ENCODE measurements around the gene LAMA3.
A peak's percentile ranks its signal among the peaks of the same experiment; 100 is the strongest.

The LAMA3 gene

DNA sequence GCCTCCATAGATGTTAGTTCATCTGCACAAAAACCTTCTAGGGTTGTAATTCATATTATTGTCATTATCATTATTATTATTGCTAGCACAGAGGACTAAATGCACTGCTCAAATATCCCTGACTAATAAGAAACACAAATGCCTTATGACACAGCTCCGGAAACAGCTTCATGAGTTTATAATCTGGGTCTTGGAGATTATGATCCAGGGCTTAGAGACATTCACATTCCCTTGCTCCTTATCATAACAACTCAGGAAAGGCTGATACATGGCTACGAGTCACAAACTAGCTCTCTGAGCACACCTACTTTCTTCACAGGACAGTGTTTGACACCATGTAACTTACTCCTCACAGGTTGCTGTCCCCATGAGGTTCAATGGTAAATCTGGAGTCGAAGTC lies 223.1 kb downstream of the LAMA3 start:
- H2AFZ ChIP-seq (ENCODE audit: low read depth) = no peak overlapping the region
- no peaks in the 10 kb centered on the region for H3K36me3 ChIP-seq (ENCODE audit: insufficient read depth)
- H3K4me3 ChIP-seq (IDR thresholded peaks at IDR 0.05; ENCODE audit: insufficient read depth, low read depth, low read length) = no peak overlapping the region
- TF ChIP-seq, protein P1, sequence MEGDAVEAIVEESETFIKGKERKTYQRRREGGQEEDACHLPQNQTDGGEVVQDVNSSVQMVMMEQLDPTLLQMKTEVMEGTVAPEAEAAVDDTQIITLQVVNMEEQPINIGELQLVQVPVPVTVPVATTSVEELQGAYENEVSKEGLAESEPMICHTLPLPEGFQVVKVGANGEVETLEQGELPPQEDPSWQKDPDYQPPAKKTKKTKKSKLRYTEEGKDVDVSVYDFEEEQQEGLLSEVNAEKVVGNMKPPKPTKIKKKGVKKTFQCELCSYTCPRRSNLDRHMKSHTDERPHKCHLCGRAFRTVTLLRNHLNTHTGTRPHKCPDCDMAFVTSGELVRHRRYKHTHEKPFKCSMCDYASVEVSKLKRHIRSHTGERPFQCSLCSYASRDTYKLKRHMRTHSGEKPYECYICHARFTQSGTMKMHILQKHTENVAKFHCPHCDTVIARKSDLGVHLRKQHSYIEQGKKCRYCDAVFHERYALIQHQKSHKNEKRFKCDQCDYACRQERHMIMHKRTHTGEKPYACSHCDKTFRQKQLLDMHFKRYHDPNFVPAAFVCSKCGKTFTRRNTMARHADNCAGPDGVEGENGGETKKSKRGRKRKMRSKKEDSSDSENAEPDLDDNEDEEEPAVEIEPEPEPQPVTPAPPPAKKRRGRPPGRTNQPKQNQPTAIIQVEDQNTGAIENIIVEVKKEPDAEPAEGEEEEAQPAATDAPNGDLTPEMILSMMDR (conservative IDR thresholded peaks at IDR 0.05; ENCODE audit: low read depth, low read length) = no peak
- no peaks in the 10 kb centered on the region for H4K20me1 ChIP-seq (ENCODE audit: insufficient read depth)
- H3K27ac ChIP-seq = no peak overlapping the region
- H3K27me3 ChIP-seq (ENCODE audit: insufficient read depth, low read depth) = no peaks in the 10 kb centered on the region
- H3K4me2 ChIP-seq = no peak overlapping the region
- no peaks in the 10 kb centered on the region for H3K4me1 ChIP-seq (ENCODE audit: low read depth, poor library complexity, severe bottlenecking)
- no peaks in the 10 kb centered on the region for H3K79me2 ChIP-seq (ENCODE audit: insufficient read depth, low read depth)
- H3K9ac ChIP-seq = no peak overlapping the region

DNA sequence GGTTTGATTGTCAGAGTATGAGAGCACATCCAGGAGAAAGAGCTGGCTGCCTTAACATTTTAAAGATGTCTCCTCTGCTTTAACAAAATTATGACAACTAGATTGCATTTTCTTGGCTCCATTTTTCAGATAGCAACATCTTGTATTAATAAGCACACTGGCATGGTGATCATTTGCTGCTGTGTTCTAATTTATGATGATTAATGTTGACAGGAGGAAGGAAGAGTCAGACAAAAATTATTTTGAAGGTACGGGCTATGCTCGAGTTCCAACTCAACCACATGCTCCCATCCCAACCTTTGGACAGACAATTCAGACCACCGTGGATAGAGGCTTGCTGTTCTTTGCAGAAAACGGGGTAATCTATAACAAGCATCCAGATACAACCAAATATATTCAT lies 227.1 kb downstream of the LAMA3 start:
- H3K9ac ChIP-seq = no peak overlapping the region
- no peaks in the 10 kb centered on the region for H3K36me3 ChIP-seq (ENCODE audit: insufficient read depth)
- H2AFZ ChIP-seq (ENCODE audit: low read depth) = no peak overlapping the region
- no peaks in the 10 kb centered on the region for H3K4me1 ChIP-seq (ENCODE audit: low read depth, poor library complexity, severe bottlenecking)
- TF ChIP-seq, protein P1 (conservative IDR thresholded peaks at IDR 0.05; ENCODE audit: low read depth, low read length) = no peak
- H3K4me2 ChIP-seq = no peak overlapping the region
- H4K20me1 ChIP-seq (ENCODE audit: insufficient read depth) = no peaks in the 10 kb centered on the region
- H3K79me2 ChIP-seq (ENCODE audit: insufficient read depth, low read depth) = no peaks in the 10 kb centered on the region
- no peak overlapping the region for H3K27ac ChIP-seq
- no peak overlapping the region for H3K4me3 ChIP-seq (IDR thresholded peaks at IDR 0.05; ENCODE audit: insufficient read depth, low read depth, low read length)
- H3K27me3 ChIP-seq (ENCODE audit: insufficient read depth, low read depth) = no peaks in the 10 kb centered on the region

DNA sequence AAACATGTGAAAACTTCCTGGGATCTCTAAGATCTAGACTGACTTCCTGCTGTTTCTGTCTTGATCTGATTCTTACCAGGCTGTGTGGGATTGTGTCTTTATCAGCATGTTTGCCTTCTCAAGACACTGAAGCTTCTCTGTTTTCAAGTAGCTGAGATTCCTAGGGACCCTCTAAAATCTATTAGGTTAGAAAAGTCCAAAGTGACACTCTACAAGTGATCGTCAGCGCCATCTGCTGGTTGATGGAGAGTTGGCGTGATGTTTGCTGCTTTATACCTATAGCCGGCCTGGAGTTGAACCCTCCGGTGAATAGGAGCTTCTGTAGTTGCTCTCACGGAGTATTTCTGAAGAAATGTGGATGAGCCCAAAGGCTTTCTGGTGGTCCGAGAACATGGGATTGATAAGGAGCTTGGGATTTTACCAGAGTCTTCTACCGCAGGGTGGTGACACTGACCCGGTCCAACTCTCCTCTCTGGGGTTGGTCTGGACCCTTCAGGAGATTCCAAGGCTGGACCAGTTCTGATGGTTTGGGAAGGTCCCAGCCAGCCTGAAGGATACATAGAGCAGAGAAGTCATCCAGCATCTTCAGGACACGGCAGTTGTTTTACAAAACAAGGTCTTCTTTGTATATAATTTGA lies 229.3 kb downstream of the LAMA3 start:
- Histone ChIP-seq H2AFZ (ENCODE audit: low read depth) (no peak overlapping the region), H3K4me1 (ENCODE audit: low read depth, poor library complexity, severe bottlenecking) (no peaks in the 10 kb centered on the region), H3K27ac (no peak overlapping the region), H3K79me2 (ENCODE audit: insufficient read depth, low read depth) (no peaks in the 10 kb centered on the region), H4K20me1 (ENCODE audit: insufficient read depth) (no peaks in the 10 kb centered on the region), H3K36me3 (ENCODE audit: insufficient read depth) (no peaks in the 10 kb centered on the region), H3K27me3 (ENCODE audit: insufficient read depth, low read depth) (no peaks in the 10 kb centered on the region), H3K4me2 (no peak overlapping the region), H3K9ac (no peak overlapping the region), H3K4me3 (IDR thresholded peaks at IDR 0.05; ENCODE audit: insufficient read depth, low read depth, low read length) (no peak overlapping the region)
- TF ChIP-seq, protein P1 (conservative IDR thresholded peaks at IDR 0.05; ENCODE audit: low read depth, low read length) = peak; percentile 97

DNA sequence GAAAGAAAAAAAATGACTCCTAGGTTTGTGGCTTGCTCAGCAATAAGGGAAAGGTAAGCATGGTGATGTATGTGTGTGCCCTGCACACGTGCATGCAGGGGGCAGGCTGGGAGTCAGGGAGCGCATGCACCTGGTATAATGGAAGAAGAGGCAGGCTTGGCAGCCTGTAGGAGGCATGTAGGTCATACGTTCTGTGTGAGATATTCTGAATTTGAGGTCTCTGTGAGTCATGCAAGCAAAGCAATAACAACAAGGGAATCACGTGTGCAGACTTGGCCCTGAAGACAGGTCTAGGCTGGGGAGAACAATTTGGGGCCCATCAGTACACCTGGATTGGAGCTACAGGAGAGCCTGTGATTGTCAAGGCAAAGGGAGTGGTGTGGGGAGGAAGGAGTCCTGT lies 230.8 kb downstream of the LAMA3 start:
- no peaks in the 10 kb centered on the region for H3K27me3 ChIP-seq (ENCODE audit: insufficient read depth, low read depth)
- H3K4me1 ChIP-seq (ENCODE audit: low read depth, poor library complexity, severe bottlenecking) = no peaks in the 10 kb centered on the region
- H3K4me3 ChIP-seq (IDR thresholded peaks at IDR 0.05; ENCODE audit: insufficient read depth, low read depth, low read length) = no peak overlapping the region
- H4K20me1 ChIP-seq (ENCODE audit: insufficient read depth) = no peaks in the 10 kb centered on the region
- no peak overlapping the region for H2AFZ ChIP-seq (ENCODE audit: low read depth)
- TF ChIP-seq, protein P1 (conservative IDR thresholded peaks at IDR 0.05; ENCODE audit: low read depth, low read length) = no peak
- no peak overlapping the region for H3K4me2 ChIP-seq
- H3K36me3 ChIP-seq (ENCODE audit: insufficient read depth) = no peaks in the 10 kb centered on the region
- no peak overlapping the region for H3K27ac ChIP-seq
- no peak overlapping the region for H3K9ac ChIP-seq
- H3K79me2 ChIP-seq (ENCODE audit: insufficient read depth, low read depth) = no peaks in the 10 kb centered on the region

All from KMS-11 (cell line).